Vagina (tissue), 2 donors: ENCODE measurements around the gene B3GAT3.
"Not testable (repeated sequence)": the region's sequence is repeated elsewhere in the genome, so short reads cannot be mapped to it uniquely, and the experiment has no call there.

Experiments
- CTCF ChIP-seq, 3 experiments: fragments of 450-650 bp in 2 of 3; fragments of 200-600 bp in 1 of 3; sonication (generic) in 1 of 3; IDR thresholded peaks; one replicate each; pipeline ENCODE4 v1.5.1; 2017 to 2019; ENCODE audit warnings: antibody characterized with exemption in 3 of 3, mild to moderate bottlenecking in 2 of 3, moderate library complexity in 2 of 3
- POLR2A ChIP-seq, 2 donors: fragments of 450-650 bp; IDR thresholded peaks; one replicate each; pipeline ENCODE4 v1.6.1; 2017; ENCODE audit warnings: antibody characterized with exemption in 2 of 2, mild to moderate bottlenecking in 2 of 2, moderate library complexity in 2 of 2
- POLR2AphosphoS5 ChIP-seq, 2 donors: sonication (generic); formaldehyde crosslinking; IDR thresholded peaks; one replicate each; pipeline ENCODE4 v1.9.0; 2017; ENCODE audit warnings: antibody characterized with exemption in 2 of 2, mild to moderate bottlenecking in 2 of 2, low read depth in 1 of 2; ENCODE audit not compliant: insufficient read depth in 1 of 2

GRCh38 chr11:62650283-62650682 lies 28.5 kb upstream of the B3GAT3 start:
- not testable (repeated sequence) for TF ChIP-seq CTCF (IDR thresholded peaks at IDR 0.05); POLR2AphosphoS5 (IDR thresholded peaks at IDR 0.05; ENCODE audit: insufficient read depth in 1 of 2, low read depth in 1 of 2); POLR2A (IDR thresholded peaks at IDR 0.05)
